GM21825 (cell line): ENCODE measurements around the gene LRBA.

ENCODE experiments used
- ATAC-seq: cut with Tn5 transposase; IDR thresholded peaks from one replicate; pipeline ENCODE4 v1.9.1; 2021; ENCODE audit warnings: mild to moderate bottlenecking, moderate library complexity; ENCODE audit not compliant: unreplicated experiment

LRBA gene

DNA sequence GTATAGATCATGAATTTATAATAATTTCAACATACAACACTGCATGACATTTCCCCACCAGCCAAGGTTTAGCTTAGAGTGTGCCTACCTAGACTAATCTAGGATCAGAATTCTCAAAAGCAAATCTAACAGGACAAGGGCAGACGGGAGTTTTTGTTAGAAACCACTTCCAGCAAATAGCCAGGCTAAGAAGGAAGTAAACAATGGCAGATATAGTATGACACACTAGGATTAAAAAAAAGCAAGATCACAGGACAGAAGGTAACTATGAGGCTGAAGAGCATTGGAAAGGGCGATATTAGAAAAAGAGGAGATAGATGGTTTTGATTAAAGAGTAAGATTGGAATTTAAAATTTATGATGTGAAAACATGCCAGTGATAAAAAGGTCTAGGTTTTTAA, 124.8 kb downstream of the LRBA start:
- no peak for ATAC-seq

- no peak for ATAC-seq
These were observed 125.8 kb downstream of the LRBA start for GRCh38 chr4:150889306-150889705.

- no peak for ATAC-seq
These were observed 126.5 kb downstream of the LRBA start for GRCh38 chr4:150888625-150889024.

DNA sequence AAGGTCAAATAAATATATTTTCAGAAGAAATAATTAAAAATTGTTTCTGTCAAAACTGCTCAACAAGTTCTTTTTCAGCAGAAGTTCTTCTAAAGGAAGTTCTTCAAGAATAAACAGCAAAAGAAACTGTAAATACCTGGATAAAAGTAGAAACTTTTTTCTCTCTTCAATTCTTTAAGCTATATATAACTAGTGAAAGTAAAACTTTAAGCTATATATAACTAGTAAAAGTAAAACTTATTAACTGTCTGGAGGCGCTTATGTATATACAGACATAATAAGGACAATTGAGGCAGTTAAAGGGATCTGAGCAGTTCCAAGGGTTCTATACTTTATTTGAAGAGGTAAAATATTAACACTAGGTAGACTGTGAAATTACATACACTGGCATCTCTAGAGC, 126.9 kb downstream of the LRBA start:
- ATAC-seq: no peak

DNA sequence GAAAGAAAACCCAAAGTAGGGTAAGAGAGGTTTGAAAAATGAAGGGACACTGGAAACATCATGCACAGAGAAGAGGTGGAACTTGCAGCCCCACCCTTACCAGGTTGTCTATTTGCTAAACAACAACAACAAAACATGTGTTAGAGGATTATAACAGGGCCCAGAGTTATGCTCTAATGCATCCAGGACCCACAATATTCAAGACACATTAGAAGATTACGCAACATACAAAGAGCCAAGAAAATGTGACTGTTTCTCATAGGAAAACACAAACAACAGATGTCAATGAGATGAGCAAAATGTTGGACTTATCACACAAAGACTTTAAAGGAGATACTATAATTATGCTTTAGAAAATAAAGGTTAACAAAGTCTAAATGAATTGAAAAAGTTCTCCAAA, 128.5 kb downstream of the LRBA start:
- ATAC-seq: no peak

DNA sequence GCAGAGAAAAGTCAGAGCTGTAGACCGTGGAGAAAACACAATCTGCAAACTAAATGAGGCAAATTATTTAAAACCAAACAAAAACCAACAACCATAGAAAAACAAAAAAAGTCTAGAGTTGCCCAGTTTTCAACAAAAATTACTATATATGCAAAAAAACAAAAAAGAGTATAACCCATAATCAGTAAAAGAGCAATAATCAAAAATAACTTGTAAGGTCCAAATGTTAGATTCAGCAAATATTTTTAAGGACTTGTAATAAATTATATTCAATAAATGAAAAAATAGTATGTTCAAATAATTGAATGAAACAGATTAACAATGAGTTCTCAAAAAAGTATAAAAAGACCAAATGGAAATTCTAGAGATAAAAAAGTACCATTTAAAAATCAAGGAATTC, 130.5 kb downstream of the LRBA start:
- no peak for ATAC-seq

GRCh38 chr4:150875367-150875766, 139.7 kb downstream of the LRBA start:
- ATAC-seq: no peak

- ATAC-seq: no peak
These were observed 140.5 kb downstream of the LRBA start for GRCh38 chr4:150874338-150875226.

- peak; percentile 83 for ATAC-seq
These were observed 147.9 kb downstream of the LRBA start for GRCh38 chr4:150867148-150867547.

GRCh38 chr4:150863456-150863855, 151.6 kb downstream of the LRBA start:
- ATAC-seq: no peak

GRCh38 chr4:150862829-150863228, 152.3 kb downstream of the LRBA start:
- no peak for ATAC-seq

DNA sequence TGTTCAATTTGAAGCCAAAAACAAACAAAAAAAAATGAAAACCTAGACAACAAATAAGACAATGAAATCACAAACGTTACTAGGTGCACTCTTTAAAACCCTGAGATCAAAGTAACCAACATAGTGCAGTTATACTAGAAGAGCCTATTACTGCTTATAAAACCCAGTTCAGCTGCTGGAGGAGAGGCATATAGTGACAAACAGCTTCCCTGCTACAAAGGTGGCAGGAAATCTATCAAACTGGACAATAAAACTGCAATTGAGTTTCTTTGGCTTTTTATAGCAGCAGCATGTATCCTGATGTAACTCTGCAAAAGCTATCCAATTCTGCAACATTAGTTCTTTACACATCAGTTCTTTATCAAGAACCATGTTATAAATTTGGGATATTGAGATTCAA, 155.6 kb downstream of the LRBA start:
- no peak for ATAC-seq

DNA sequence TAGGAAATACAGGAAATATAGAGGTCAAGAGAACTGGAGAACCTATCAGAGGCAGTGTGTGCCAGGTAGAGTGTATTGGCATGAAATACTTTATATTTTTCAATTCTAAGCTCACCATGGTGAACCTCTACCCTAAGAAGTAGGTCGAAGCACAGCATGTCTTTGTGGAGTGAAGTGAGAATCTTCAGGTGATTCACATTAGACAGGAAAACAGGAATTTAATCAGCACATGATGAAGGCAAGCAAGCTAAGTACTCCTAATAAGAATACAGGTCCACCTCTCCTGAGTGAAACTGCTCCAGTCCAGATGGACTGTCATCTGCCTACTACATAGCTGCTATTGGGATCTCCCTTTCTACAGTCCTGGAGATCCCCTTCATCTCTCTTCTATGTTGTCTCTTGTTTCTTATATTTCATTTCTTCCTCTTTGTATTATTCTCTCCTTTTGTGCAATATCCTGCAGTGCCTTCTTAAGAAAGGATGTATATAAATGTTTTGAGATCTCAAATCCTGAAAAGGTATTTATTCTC, 159.0 kb downstream of the LRBA start:
- no peak for ATAC-seq

DNA sequence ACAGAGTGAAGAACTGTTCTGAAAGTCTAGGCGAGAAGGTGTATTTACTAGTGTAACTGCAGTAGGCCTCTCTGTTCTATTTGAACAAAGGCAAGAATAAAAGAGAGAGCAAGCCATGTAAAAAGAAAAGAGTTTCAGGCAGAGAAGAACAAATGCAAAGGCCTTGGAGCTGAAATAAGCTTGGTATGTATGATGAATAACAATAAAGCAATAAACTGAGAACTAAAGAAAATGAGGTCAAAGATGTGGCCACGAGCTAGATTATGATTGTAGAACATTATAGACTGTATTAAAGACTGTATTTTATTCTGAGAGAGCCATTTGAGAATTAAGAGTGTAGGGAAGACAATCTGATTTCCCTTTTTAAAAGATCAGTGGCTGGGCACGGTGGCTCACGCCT, 160.5 kb downstream of the LRBA start:
- ATAC-seq: no peak

DNA sequence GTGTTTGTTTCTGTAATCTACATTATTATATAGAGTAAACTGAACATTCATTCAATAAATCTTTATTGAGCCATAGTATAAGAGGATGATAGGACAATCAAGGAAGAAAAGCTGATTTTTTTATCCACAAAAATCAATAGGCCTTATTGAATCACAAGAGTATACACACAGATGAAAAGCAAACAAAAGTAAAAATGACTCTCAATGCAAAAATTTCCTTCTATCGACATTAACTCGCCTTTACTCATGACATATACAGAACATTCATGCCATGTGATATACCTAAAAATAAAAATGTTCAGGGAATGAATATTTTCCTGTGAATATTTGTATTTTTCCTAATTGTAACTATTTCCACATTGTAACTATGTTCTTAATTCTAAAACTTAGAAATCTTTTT, 161.2 kb downstream of the LRBA start:
- ATAC-seq: no peak

DNA sequence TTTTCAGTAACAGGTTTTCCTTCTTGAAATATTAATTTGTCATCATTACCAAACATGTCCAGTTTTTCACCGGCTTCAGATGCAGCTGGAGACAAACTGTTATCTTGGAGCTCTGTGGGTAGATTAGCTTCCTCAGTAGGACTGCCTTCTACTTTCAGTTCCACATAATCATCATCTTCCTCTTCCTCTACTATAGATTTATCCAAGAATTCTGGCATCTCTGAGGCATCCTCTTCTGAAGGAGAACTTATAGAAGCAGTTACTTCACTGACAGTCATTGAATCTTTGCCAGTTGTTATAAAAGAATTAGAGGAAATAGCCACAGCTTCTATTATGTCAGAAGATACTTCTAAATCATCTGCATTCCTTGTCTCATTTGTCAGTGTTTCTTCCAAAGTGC, 162.9 kb downstream of the LRBA start:
- ATAC-seq: no peak

- no peak for ATAC-seq
These were observed 166.1 kb downstream of the LRBA start for GRCh38 chr4:150849016-150849415.

DNA sequence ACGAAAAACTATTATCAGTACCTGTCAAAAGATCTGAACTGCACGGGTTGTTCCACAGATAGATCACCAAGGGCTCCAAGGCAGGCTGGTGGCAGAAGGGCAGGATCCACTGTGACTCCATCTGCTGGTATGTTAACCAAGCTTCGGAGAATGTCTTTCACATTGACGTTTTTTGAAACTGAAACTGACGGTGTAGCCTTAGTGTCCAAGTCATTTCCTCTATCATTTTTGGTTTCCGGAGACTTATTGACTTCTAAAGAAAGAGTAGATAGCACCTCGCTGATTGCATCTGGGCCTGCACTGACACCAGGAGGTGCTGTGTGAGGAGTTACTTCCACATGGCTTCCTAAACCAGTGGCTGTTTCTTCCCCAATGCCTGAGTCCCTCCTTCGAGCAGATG, 186.9 kb downstream of the LRBA start:
- peak; percentile 94 for ATAC-seq

- ATAC-seq: no peak
These were observed 187.9 kb downstream of the LRBA start for GRCh38 chr4:150827226-150827625.

- no peak for ATAC-seq
These were observed 188.8 kb downstream of the LRBA start for GRCh38 chr4:150826306-150826705.

GRCh38 chr4:150822407-150822806, 192.7 kb downstream of the LRBA start:
- no peak for ATAC-seq

DNA sequence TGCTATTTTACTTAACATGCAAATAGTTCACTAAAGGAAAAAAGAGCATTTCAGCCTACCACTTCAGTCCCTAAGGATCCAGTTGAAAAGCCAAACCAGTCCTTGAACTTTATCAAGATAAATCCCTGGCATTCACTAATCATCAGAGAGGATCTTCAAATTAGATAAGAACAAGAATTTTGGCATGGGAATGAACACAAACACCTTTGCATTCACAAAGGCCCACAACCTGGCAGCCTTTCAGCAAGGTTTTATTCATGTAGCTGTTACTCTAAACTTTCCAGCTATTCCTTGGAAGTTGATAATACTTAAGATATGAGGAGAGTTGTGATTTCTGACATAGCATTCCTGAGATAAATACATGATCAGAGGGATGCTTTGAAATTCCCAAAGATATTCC, 193.4 kb downstream of the LRBA start:
- no peak for ATAC-seq

GRCh38 chr4:150820409-150820808, 194.7 kb downstream of the LRBA start:
- no peak for ATAC-seq
